Measurements from ENCODE around the gene ARHGAP6.
"Not testable (repeated sequence)": the region's sequence is repeated elsewhere in the genome, so short reads cannot be mapped to it uniquely, and the experiment has no call there.

Gene ARHGAP6

DNA sequence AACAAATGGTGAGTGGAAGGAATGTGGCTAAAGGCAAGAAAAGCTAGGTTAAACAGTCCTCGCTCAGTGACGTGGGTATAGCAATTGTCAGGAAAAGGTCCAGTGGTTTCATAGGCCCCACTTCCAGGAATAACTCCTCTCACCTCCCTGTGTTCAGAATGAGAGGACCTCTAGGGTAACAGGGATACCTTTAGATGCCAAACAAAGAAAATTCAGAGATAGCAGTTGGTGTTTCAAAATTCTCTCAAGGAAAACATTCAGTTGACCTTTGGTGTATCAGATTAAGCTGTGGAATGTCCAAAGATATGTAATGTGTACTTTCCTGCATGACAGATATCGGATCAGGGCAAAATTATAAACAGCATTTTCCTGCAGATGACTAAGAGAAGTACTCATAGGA is 155.9 kb downstream of the ARHGAP6 start:
- no peak for DNase-seq

DNA sequence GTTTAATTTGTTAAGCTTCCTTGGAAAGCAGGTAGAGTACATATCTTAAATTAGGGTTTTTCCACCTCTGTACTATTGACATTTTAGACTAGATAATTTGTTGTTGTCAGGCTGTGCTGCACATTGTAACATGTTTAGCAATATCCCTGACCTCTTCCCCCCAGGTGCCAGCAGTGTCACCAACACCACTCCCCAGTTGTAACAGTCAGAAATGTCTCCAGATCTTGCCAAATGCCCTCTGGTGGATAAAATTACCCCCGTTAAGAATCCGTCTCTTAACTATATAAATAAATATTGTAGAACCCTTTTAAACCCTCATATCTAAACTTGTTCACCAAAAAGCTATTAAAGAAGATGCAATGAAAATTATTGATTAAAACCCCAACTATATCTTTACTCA is 161.5 kb downstream of the ARHGAP6 start:
- no peak for DNase-seq

DNA sequence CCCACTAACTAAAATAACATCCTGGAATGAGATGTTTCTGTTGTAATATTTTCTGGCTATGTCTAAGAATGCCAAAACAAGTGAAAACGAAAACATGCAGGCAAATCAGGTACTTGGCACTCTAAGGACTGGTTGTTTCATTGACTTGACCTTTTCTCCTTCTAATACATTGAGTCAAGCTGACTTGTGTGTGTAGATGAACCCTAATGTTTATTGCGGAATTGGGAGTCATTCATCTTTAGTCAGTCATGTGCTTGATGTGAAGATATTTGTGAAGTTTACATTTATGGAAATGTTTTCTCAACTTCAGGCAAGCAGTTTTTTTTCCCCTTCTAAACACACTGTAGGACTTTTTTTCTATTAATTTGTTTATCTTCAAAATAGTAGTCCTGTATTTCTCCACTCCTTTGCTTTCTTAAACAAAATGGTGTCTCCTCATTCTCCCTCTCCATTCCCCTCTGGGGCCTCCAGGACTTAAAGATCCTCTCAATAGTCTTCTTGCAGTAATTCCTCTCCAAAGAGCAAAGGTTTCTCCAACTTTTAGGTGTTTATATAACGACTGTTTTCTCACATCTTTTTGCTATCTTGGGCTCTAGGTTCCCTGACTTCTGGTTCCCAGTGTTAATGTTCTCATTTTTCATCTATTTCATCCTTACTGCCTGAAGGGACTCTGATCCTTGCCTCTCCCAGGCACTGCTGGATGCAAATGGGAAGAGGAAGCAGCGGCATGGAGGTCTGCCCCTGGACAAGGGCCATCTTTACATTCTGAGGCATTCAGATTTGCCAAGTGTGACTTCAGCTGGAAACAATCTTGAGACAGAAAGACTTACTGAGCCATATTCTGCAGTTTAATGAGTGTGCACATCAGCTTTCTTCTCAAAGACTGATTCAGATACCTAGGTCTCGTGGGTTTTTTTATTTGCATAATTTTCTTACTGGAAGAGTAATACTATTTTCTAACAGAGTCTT is 166.4 kb downstream of the ARHGAP6 start:
- no peak for DNase-seq

DNA sequence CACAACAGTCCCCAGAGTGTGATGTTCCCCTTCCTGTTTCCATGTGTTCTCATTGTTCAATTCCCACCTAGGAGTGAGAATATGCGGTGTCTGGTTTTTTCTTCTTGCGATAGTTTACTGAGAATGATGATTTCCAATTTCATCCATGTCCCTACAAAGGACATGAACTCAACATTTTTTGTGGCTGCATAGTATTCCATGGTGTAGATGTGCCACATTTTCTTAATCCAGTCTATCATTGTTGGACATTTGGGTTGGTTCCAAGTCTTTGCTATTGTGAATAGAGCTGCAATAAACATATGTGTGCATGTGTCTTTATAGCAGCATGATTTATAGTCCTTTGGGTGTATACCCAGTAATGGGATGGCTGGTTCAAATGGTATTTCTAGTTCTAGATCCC is 174.3 kb downstream of the ARHGAP6 start:
- DNase-seq = not testable (repeated sequence)

DNA sequence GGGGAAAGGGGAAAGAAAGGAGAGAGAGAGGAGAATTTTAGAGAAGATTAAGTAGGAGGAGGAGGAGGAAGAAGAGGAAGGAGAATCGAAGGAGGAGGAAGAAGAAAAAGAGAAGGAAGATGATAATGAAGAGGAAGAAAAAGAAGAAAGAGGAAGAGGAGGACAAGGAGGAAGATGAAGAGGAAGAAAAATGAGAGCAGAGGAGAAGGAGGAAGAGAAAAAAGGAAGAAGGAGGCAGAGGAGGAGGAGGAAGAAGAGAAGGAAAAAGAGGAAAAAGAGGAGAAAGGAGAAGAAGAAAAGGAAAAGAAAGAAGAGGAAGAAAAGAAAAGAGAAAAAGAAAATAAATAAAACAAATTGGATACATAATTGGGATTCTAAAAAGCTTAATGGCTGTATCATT is 181.4 kb downstream of the ARHGAP6 start:
- DNase-seq = no peak

DNA sequence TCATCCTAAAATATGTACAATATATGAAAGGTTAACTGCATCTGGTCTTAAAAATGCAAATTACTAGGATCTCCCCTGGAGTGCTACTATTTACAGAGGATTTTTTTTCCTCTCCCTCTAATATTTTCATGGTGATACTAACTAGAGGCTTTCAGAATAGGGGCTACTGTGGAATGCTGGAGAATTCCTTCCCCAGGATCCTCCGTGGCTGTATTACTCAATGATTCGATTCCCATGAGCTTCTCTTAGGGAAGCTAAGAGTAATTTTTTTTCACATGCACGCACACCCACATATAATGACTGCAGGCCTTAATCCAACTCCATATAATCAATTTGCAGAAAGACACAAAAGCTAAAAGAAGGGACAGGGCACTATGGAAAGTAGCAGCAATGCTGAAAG is 184.7 kb downstream of the ARHGAP6 start:
- DNase-seq = no peak

DNA sequence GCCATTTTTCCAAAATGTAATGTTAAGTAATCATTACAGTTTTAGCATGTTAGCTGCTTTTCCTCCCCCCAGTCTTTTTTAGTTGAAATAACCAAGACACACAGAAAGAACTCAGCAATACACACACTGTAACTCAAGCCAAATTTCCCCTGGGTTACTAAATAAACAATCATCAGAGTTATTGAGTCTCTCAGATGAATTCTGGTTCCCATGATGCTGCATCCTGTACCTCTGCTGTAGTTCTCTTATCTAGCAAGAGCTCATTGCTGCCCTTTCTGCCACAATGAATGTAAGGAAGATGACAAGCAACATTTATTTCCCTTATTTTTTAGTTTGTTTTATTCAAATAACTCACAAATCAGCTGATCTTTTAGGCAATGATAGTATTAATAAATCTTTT is 185.1 kb downstream of the ARHGAP6 start:
- no peak for DNase-seq

DNA sequence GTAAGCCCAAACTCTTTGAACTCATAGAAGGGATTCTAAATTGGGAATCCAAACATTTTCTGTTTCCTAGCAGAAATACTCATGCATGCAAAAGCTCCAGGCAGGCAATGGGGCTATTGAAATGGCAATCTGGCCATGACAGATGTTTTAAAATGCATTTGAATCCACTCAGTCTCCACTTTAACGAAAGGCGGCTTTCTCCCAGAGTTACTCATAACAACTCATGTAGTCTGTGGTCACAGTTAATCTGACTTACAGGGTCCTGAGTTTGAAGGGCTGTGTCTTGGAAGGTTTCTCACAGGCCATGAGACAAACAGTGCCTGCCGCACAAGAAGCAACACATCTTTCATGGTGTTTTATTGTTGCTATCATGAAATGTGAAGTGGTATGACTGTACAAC is 186.8 kb downstream of the ARHGAP6 start:
- DNase-seq = no peak

DNA sequence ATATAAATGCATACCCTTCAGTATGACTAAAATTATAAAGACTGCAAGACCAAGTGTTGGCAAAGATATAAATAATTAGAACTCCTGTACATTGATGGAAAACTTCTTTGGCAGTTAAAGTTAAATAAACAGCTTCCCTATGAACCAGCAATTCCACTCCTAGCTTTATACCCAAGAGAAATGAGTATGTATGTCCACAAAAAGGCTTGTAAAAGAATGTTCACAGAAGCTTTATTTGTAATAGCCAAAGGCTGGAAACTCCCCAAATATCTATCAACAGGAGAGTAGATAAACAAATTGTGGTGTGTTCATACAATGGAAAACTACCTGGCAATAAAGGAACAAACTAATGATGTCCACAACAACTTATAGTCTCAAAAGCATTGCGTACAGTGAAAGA is 187.7 kb downstream of the ARHGAP6 start:
- no peak for DNase-seq

DNA sequence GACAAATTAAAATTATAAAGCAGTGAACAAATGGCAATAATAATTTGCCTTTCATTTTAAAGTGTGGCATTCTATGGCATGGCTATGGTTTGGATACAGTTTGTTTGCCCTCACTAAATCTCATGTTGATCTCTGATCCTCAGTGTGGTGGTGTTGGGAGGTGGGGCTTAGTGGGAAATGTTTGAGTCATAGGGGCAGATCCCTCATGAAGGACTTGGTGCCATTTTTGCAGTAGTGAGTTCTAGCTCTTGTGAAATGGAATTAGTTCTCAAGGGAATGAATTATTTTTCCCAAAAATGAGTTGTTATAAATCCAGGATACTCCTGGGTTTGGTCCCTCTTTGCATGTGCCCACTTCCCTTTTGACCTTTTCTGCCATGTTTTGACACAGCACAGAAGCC is 191.1 kb downstream of the ARHGAP6 start:
- DNase-seq = no peak

DNA sequence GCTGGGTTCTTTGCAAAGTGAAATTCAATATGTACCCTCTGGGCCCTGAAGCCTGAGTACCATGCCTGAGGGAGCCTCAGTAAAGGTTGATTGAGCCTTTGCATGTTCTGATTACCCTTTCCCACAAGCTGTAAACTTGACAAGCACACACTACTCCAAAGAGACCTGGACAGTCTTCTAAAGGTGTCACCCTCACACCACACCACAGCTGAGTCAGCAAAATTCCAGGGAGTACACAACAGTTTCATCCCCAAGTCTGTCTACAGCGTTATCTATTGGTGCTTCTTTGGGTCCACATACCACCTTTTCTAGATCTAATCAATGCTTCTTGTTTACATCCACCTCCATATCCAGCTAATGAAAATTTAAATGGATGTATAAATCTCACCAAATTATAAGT is 191.7 kb downstream of the ARHGAP6 start:
- DNase-seq = no peak

DNA sequence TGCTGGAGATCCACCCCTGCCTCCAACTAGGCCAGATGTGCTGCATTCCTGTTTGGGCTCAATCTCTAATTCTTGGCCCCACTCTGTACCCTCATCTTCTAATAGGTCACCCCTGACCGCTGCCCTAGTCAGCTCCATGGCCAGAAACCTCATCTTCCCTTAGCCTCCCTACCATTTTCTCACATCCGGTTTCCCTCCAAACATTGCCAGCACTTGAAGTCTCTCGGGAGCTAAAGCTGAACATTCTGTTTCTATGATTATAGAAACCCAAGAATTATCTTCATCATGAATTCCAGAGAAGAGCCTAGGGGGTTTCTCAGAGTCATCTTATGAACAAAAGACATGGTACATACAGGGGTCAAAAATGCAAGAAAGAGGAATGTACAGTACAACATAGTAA is 192.8 kb downstream of the ARHGAP6 start:
- DNase-seq = no peak

DNA sequence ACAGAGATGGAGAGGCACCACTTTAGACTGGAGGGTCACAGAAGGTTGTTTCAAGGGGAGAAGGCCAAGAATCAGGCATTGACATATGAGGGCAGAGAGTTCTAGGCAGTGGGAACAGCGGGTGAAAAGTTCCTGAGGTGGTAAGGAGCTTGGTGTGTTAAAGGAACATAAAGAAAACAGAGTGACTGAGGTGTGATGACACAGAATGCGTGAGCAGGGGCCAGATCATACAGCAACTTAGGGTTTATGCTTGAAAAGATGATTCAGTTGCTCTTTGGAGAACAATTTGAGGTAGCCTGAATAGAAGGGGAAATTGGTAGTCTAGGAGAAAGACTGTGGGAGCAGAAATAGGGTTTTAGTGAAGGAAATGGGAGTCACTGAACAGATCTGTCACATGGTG is 193.3 kb downstream of the ARHGAP6 start:
- DNase-seq = no peak

DNA sequence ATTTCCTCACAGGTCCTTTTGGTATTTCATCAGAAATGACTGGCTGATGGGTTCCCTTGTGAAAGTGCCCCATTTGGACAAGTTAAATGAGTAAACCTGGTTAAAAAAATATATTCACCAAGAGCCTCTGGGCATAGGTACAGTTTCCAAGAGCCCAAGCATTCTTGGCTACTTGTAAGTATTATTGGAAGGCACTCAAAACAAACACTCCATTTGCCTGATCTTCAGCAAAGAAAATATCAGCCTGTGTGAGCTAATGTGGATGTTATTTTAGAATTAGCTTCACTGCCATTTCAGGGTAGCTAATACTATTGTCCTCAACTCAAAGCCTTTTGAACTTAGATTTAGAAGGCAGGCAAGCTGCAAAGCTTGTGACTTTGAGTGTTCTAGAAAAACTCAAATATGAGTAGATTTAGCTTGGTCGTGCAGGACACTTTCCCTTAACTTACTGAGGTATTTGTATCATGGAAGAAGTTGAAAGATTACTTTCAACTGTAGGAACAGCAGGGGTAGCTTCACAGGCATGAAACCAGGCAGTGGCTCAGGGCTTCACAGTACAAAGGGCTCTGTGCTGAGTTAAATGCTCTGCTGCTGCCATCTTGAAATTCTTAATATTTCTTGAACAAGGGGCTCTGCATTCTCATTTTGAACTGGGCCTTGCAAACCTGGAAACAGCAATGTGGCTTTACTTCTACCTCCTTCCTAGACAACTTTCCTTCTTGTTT is 195.3 kb downstream of the ARHGAP6 start:
- no peak for DNase-seq

DNA sequence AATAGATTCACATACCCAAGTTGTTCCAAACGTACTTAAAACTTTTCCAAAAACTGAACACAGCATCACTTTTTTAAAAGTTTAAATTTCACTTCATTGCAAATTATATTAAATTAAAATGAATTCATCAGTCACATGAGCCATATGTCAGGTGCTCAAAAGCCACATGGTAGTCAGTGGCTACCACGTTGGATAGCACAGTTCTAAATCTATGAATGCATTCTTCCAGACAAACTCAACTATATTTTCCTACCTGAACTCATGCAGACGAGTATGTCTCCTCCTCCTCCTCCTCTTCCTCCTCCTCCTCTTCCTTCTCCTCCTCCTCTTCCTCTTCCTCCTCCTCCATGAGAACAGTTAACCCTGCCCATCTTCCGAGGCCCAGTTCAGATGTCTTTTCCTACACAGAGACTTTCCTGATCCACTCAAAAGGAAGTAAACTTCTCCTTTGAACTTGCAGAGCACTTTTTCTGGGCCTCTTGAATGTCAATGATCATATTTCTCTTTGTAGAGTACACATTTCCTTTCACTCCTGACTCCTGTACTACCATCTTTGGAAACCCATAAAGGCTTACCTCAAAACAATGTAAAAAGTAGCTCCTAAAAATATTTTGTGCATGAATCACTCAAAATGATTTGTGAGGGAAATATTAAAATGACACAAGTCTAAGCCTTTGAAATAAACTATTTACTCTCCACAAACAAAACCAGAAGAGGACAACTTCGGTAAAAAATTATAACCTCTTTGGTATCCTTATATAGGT is 199.9 kb downstream of the ARHGAP6 start:
- DNase-seq = no peak

DNA sequence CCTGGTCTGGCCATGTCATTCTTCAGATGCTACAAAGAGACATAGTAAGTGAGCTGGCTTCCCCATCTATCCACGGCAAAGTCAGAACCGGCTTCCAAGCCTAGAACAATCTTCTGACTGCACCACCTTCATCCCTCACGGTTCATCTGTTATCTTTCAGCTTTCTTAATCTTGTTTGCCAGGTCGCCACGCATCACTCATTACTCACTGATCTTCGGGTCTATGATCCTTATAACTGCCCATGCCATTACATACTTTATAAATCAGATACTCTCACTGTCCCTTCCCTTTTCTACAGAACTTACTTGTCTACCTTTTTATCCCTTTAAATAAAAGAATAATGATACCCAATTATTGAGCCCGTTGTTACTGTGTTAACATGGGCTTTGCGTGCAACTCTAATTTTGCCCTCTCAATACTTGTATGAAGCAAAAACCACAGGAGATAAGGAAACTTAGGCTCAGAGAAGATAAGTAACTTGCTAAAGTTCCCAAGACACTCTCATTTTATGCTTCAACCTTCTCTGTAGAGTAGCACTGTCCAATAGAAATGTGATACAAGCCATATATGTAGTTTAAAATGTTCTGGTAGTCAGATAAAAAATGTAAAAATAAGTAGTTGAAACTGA is 200.8 kb downstream of the ARHGAP6 start:
- no peak for DNase-seq

DNA sequence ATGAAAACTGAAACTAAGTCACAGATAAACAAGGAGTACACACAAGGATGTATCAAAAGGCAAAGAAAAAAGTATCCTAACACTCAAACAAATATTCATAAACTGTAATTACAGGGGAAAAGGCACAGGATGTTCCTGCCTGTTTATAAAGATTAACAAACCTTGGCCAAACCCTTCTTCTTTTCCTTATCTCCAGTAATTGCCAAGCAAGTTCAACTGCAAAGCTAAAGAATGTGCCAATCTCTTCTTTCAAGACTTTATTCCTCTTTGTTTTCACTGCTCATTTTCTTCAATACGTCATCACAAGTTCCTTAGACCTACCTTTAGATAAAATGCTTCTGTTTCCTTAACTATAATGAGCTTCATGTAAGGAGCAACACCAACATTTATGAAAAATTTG is 201.3 kb downstream of the ARHGAP6 start:
- DNase-seq = no peak

DNA sequence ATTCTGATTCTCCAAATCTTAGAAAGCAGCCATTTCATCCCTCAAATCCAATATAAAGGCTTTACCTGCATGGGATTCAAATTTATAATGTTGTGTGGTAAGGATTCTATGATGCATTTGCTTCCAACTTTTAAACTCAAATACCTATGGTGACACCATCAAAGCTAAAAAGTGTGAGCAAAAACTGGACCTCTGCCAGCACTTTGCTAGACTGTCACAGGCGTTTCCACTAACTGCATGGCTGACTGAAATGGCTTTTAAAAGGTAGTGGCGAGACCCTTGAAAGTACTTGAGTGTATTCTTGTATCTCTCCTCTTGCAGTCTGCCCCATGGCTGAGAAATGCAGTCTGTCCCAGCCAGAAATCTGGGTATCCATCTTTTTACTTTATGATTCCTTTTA is 203.1 kb downstream of the ARHGAP6 start:
- DNase-seq = no peak

DNA sequence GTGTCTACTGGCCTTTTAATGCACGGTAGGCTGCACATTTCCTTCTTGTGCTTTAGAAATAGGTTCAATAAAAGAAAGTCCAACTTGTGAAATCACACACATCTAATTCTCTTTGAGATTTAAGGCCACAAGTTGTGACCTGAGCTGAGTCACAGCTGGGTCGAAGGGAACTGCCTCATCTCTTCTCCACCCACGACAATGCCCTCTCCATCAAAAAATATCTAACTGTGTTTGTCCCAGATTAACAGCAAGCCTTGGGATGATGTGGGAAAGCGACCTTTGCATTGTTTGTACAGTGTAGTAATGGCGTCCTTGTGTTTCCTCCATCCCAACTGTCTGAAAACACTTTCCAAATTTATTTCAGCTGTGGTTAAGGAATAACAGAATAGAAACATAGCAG is 203.6 kb downstream of the ARHGAP6 start:
- no peak for DNase-seq

DNA sequence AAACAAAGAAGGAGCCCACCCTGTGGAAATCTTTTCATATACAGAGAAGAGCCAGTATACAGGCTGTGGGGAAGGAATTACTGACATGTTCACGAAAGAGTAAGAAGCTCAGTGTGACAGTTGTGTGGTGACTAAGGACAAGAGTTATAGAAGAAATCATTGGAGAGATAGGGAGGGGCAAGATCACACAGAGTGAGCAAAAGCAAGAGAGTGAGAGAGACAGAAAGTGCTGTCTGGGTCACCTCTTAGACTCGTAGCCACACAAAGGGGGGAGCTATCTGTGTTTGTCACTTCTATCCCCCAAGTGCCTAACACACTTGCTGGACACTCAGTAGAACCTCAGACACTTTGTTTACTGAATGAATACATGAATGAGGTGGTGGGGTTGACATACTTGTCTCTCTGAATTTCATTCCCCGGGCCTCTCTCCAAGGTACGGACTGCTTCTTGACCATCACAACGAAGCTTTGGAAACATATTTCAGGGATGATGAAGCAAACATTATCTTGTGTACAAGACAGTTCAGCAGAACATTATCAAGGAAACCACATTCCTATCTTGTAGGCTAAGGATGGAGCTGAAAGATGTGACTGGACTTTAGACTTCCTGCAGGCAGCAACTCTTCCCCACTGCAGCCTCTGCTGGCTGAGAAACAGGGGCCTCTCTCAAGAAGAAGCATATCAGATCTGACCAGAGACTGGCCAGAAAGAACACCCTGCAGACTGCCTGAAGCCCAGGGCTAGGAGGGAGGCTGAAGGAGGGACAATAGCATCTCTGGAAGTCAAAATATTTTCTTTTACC is 204.3 kb downstream of the ARHGAP6 start:
- DNase-seq = no peak

DNA sequence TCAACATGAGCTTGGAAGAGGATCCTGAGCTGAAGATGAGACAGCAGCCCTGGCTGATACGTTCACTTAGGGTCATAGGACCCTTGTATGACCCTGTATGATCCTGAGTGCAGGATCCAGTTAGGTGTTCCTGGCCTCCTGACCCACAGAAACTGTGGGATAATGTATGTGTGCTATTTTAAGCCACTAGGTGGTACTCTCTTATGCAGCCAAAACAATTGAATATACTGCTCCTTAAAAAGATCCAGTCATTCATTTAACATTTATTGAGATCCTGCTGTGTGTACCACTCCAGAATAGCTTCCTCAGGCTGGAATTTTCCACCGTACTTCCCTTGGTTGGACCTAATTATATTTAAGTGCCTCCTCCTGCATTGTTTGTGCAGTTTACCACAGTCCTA is 205.4 kb downstream of the ARHGAP6 start:
- DNase-seq = no peak

DNA sequence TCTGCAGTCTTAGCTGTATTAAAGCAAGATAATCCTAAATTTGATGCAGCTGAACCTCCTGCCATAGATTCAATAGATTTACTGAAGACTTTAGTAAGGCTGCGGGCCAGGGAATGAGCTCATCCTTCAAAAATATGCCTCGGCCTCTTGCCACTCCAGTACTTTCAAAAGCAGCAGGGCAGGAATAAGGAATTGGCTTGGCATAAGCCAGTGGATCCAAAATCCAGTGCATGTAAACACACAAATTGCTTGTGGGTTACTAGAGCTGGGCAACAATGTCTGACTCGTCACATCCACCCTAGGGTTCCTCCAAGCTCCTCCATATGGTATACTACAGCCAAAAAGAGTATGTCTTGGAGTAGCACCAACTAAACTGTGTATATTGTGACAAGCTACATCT is 207.6 kb downstream of the ARHGAP6 start:
- DNase-seq = no peak
